Pancreas (tissue), 10 donors: ENCODE measurements around the gene RTTN. TPM values are rescaled to one million over a fixed set of nuclear protein-coding genes. Genes with fewer than 3 reads are reported as not detected.
A peak's percentile ranks its signal among the peaks of the same experiment; 100 is the strongest.

ENCODE experiments used
- ATAC-seq, 4 donors: fragments of 200-7000 bp; cut with Tn5 transposase; one replicate each; pipeline versions ENCODE4 v1.8.0 to v1.9.1; 2020; ENCODE audit warnings: mild to moderate bottlenecking in 4 of 4, moderate library complexity in 4 of 4
- DNase-seq, 6 donors: peaks; one replicate each; pipeline ENCODE4 v3.0.0-alpha.2; 2020
- FAIRE-seq: peaks from 2 replicates; lab custom pipeline; 2012; peaks lifted over from hg19 to GRCh38; lab: Jason Lieb, UNC
- H3K27ac ChIP-seq, 4 donors: fragments of 200-600 bp; sonication (generic); 1 replicate in 3 of 4; 2 replicates in 1 of 4; pipeline versions ENCODE4 v1.5.0 to v1.8.0; 2020
- H3K27me3 ChIP-seq, 4 donors: fragments of 200-600 bp; one replicate each; pipeline ENCODE4 v1.8.0; 2021
- H3K36me3 ChIP-seq, 3 donors: fragments of 200-600 bp; sonication (generic) in 1 of 3; one replicate each; pipeline versions ENCODE4 v1.5.0 to v1.8.0; 2020 to 2021
- H3K4me1 ChIP-seq, 3 donors: fragments of 200-600 bp; one replicate each; pipeline ENCODE4 v1.8.0; 2021
- H3K4me3 ChIP-seq, 4 donors: fragments of 200-600 bp; sonication (generic) in 2 of 4; one replicate each; pipeline versions ENCODE4 v1.5.0 to v1.8.0; 2020 to 2021
- H3K9me3 ChIP-seq, 4 donors: fragments of 200-600 bp; one replicate each; pipeline ENCODE4 v1.8.0; 2021
- CTCF ChIP-seq, 4 donors: fragments of 200-600 bp; sonication (generic) in 3 of 4; IDR thresholded peaks; one replicate each; pipeline versions ENCODE4 v1.5.0 to v1.8.0; 2021; ENCODE audit warnings: antibody characterized with exemption in 4 of 4
- WGBS, 2 donors: extraction: QIAGEN DNeasy Blood & Tissue Kit; methylation state at CpG; one replicate each; pipeline ENCODE4 v1.1.7; 2013; 5-methylcytosine and 5-hydroxymethylcytosine counted together
- intact Hi-C, 3 donors: fragments of 100-400 bp; cut with DNase I; formaldehyde crosslinking; loops; one replicate each; pipeline versions ENCODE4 v1.11.1 to v1.14.2; 2022
- polyA plus RNA-seq, 2 donors: library from polyadenylated mRNA; stranded (reverse); fragments of 200-250 nt; gene quantifications; one replicate each; pipeline ENCODE4 v1.2.3, GENCODE V29; 2013
- total RNA-seq, 6 donors: library from RNA; stranded (reverse); fragmentation: NEBNext Ultra II Directional in 4 of 6; extraction: Animal tissue kit (Norgen Biotek cat#: 25700) in 4 of 6; gene quantifications; one replicate each; pipeline versions ENCODE4 v1.2.1 to v1.2.4, GENCODE V29; 2021 to 2023
- donor health status: healthy with polysubstance abuse.
- donor health status: DM: no; HTN: no; CAD: no; lungs with moderate emphysema.
- donor health status: DM: no; HTN: no; CAD: no.
- donor health status: control.
- donor health status: control.
- donor health status: Bipolar disorder and iron deficiency.
- donor health status: DM: yes; HTN: yes; CAD: no.
- donor health status: DM: no; HTN: no; CAD: no.
- donor health status: DM: no; HTN: no; CAD: no.
- donor health status: DM: yes; HTN: yes; CAD: no.

Gene RTTN
- total and polyA plus RNA-seq, 8 donors: 2.5 to 7.2 (median 4.5) TPM

- FAIRE-seq (no peak), ATAC-seq (no peak)
- intact Hi-C loops: no loop called here
Measured at GRCh38 chr18:70172225-70172624, 33.3 kb downstream of the RTTN start.

GRCh38 chr18:70169747-70170146 lies 35.7 kb downstream of the RTTN start:
- no peaks in the 10 kb centered on the region for H3K4me1 ChIP-seq
- peak in 2 of 4 donors; percentile 38 to 41 for ATAC-seq
- H3K36me3 ChIP-seq: no peaks in the 10 kb centered on the region
- H3K27ac ChIP-seq: no peak overlapping the region
- WGBS, 2 donors: 44 to 48% methylated on average over 4 of the region's 4 CpGs
- no peak for FAIRE-seq
- no peak for TF ChIP-seq CTCF (IDR thresholded peaks at IDR 0.05)
- no peak overlapping the region for H3K4me3 ChIP-seq
- H3K27me3 ChIP-seq: no peaks in the 10 kb centered on the region
- no peaks in the 10 kb centered on the region for H3K9me3 ChIP-seq
- no peak for DNase-seq
- intact Hi-C loops: no loop called here

More at GRCh38 chr18:70172225-70172624, 33.3 kb downstream of the RTTN start:
- Histone ChIP-seq H3K4me1 (no peaks in the 10 kb centered on the region), H3K27me3 (no peaks in the 10 kb centered on the region), H3K9me3 (no peaks in the 10 kb centered on the region), H3K4me3 (no peak overlapping the region), H3K27ac (no peak overlapping the region), H3K36me3 (no peaks in the 10 kb centered on the region)
- no peak for DNase-seq
- no peak for TF ChIP-seq CTCF (IDR thresholded peaks at IDR 0.05)

DNA sequence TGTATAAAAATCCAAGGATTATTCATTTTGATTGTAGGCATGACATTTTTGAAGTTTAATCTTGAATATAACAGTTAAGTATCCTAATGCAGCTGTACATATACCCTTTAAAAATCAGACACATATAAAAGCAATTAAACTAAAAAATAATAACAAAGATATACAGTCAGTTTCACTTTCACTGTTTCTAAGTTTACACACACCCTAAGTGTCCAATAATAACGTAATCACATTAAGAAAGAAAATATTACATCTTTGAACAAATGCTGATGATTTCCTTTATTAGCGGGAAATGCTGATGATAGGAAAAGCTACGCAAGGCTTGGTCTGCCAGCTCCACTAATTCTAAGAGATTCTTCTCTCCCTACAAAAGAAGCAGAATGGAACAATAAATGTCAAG lies 38.8 kb downstream of the RTTN start:
- ATAC-seq: no peak
- Histone ChIP-seq H3K36me3 (no peaks in the 10 kb centered on the region), H3K27me3 (no peaks in the 10 kb centered on the region), H3K4me3 (no peak overlapping the region), H3K9me3 (no peaks in the 10 kb centered on the region), H3K27ac (no peak overlapping the region), H3K4me1 (no peaks in the 10 kb centered on the region)
- 79 to 85% methylated on average over 3 of the region's 3 CpGs for WGBS, 2 donors
- no peak for DNase-seq
- FAIRE-seq: peak; percentile 17
- intact Hi-C loops: no loop called here
- no peak for TF ChIP-seq CTCF (IDR thresholded peaks at IDR 0.05)

- no peak overlapping the region for H3K4me3 ChIP-seq
- WGBS, 2 donors: 82 to 94% methylated on average over 3 of the region's 3 CpGs
- ATAC-seq (no peak), FAIRE-seq (no peak), DNase-seq (no peak)
- no peak overlapping the region for H3K27ac ChIP-seq
- no peaks in the 10 kb centered on the region for H3K9me3 ChIP-seq
- TF ChIP-seq CTCF (IDR thresholded peaks at IDR 0.05): no peak
- H3K4me1 ChIP-seq: no peaks in the 10 kb centered on the region
- intact Hi-C loops: no loop called here
- H3K27me3 ChIP-seq: no peaks in the 10 kb centered on the region
- no peaks in the 10 kb centered on the region for H3K36me3 ChIP-seq
Measured at GRCh38 chr18:70165936-70166335, 39.6 kb downstream of the RTTN start.

DNA sequence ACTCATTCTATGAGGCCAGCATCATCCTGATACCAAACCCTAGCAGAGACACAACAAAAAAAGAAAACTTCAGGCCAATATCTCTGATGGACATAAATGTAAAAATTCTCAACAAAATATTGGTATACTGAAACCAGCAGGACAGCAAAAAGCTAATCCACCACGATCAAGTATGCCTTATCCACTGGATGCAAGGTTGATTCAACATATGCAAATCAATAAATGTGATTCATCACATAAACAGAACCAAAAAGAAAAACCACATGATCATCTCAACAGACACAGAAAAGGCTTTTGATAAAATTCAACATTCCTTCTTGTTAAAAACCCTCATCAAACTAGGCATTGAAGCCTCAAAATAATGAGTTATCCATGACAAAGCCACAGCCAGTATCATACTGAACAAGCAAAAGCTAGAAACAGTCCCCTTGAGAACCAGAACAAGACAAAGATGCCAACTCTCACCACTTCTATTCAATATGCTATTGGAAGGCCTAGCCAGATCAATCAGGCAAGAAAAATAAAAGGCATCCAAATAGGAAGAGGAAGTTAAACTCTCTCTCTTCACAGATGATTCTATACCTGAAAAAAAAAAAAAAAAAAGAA lies 45.3 kb downstream of the RTTN start:
- no peaks in the 10 kb centered on the region for H3K27me3 ChIP-seq
- DNase-seq (no peak), ATAC-seq (no peak), FAIRE-seq (no peak)
- WGBS, 2 donors: 86 to 92% methylated on average over 1 of the region's 1 CpG
- H3K9me3 ChIP-seq: no peaks in the 10 kb centered on the region
- H3K36me3 ChIP-seq: no peaks in the 10 kb centered on the region
- no peak overlapping the region for H3K4me3 ChIP-seq
- intact Hi-C loops: no loop called here
- H3K27ac ChIP-seq: no peak overlapping the region
- no peak for TF ChIP-seq CTCF (IDR thresholded peaks at IDR 0.05)
- no peaks in the 10 kb centered on the region for H3K4me1 ChIP-seq
